ENCODE results near the gene TBC1D25.

Gene TBC1D25, protein sequence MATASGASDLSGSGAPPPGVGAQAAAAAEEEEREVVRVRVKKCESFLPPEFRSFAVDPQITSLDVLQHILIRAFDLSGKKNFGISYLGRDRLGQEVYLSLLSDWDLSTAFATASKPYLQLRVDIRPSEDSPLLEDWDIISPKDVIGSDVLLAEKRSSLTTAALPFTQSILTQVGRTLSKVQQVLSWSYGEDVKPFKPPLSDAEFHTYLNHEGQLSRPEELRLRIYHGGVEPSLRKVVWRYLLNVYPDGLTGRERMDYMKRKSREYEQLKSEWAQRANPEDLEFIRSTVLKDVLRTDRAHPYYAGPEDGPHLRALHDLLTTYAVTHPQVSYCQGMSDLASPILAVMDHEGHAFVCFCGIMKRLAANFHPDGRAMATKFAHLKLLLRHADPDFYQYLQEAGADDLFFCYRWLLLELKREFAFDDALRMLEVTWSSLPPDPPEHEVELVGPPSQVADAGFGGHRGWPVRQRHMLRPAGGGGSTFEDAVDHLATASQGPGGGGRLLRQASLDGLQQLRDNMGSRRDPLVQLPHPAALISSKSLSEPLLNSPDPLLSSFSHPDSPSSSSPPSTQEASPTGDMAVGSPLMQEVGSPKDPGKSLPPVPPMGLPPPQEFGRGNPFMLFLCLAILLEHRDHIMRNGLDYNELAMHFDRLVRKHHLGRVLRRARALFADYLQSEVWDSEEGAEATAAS

GRCh38 chrX:48539345-48540027, at the start of gene TBC1D25:
TSS of gene TBC1D25 (plus strand) at chrX:48539714. CDS start at chrX:48539798, 84 bp downstream.
- in situ Hi-C loops (cut with HindIII; ENCODE audit: low pct_ligation_motif_present, low pct_unique_long_range_greater_than_20kb, low sequenced_read_pairs), result no loop called here
- DNase-seq, result peak; percentile 91

- DNase-seq, result no peak
- in situ Hi-C loops (cut with HindIII; ENCODE audit: low pct_ligation_motif_present, low pct_unique_long_range_greater_than_20kb, low sequenced_read_pairs), result no loop called here
Measured at GRCh38 chrX:48489892-48490291, 49.6 kb upstream of the TBC1D25 start.

GRCh38 chrX:48490661-48491060, 48.9 kb upstream of the TBC1D25 start:
- in situ Hi-C loops (cut with HindIII; ENCODE audit: low pct_ligation_motif_present, low pct_unique_long_range_greater_than_20kb, low sequenced_read_pairs), result no loop called here
- no peak for DNase-seq

GRCh38 chrX:48491809-48492208, 47.7 kb upstream of the TBC1D25 start:
- DNase-seq, result no peak
- in situ Hi-C loops (cut with HindIII; ENCODE audit: low pct_ligation_motif_present, low pct_unique_long_range_greater_than_20kb, low sequenced_read_pairs), result no loop called here

- in situ Hi-C loops (cut with HindIII; ENCODE audit: low pct_ligation_motif_present, low pct_unique_long_range_greater_than_20kb, low sequenced_read_pairs), result no loop called here
- peak; percentile 9 for DNase-seq
Measured at GRCh38 chrX:48492293-48492910, 47.1 kb upstream of the TBC1D25 start.

GRCh38 chrX:48493890-48494364, 45.6 kb upstream of the TBC1D25 start:
- in situ Hi-C loops (cut with HindIII; ENCODE audit: low pct_ligation_motif_present, low pct_unique_long_range_greater_than_20kb, low sequenced_read_pairs), result no loop called here
- peak; percentile 36 for DNase-seq

DNA sequence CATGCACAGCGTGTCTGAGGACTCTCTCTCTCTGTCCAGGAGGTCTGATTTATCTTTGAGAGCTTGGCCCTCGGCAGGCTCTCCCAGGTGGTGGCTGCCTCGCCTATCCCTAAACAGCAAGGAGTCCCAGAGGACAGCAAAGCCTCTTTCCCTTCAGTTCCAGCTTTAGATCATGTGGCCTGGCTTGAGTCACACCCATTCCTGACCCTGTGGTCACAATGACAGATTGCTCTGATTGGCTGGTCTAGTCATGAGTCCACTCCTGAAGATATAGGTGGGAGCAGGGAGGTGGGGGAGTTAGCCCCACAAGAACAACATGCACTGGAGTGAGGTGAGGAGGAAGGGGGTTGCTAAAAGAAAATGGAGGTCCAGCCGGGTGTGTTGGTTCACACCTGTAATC, 42.9 kb upstream of the TBC1D25 start:
- in situ Hi-C loops (cut with HindIII; ENCODE audit: low pct_ligation_motif_present, low pct_unique_long_range_greater_than_20kb, low sequenced_read_pairs), result no loop called here

GRCh38 chrX:48497871-48498270, 41.6 kb upstream of the TBC1D25 start:
- in situ Hi-C loops (cut with HindIII; ENCODE audit: low pct_ligation_motif_present, low pct_unique_long_range_greater_than_20kb, low sequenced_read_pairs), result no loop called here
- DNase-seq, result no peak

More for the DNA sequence above, 42.9 kb upstream of the TBC1D25 start:
- no peak for DNase-seq

DNA sequence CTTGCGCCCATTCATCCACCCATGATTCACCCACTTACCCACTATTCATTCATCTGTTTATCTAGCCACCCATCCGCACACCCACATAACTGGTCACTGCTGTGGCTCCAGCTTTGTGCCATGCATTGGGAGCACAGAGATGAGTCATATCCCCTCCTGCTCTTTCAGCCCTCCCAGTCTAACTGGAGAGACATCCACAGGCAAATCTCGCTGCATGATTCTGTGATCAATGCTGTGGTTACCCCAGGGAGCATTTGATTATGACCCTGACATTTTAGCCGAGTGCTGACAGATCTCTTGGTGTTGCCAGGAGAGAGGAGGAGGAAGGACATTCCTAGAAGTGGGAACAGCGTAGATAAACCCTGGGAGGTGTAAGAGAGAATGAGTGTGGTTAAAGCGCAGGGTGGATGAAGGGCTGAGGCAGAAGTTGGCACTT, 41.1 kb upstream of the TBC1D25 start:
- in situ Hi-C loops (cut with HindIII; ENCODE audit: low pct_ligation_motif_present, low pct_unique_long_range_greater_than_20kb, low sequenced_read_pairs), result no loop called here
- DNase-seq, result peak; percentile 85

DNA sequence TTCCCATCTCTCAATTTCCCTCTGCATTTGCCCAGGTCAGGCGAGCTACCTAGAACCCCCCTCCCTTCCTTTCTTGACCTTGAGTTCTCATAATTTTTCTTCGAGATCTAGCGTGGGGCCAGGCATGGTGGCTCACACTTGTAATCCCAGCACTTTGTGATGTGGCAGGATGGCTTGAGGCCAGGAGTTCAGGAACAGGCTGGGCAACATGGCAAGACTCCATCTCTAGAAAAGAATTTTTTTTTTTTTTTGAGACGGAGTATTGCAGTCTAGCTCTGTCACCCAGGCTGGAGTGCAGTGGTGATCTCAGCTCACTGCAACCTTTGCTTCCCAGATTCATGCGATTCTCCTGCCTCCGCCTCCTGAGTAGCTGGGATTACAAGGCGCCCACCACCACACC, 35.3 kb upstream of the TBC1D25 start:
- no peak for DNase-seq
- in situ Hi-C loops (cut with HindIII; ENCODE audit: low pct_ligation_motif_present, low pct_unique_long_range_greater_than_20kb, low sequenced_read_pairs), result no loop called here

GRCh38 chrX:48505481-48505880, 34.0 kb upstream of the TBC1D25 start:
- in situ Hi-C loops (cut with HindIII; ENCODE audit: low pct_ligation_motif_present, low pct_unique_long_range_greater_than_20kb, low sequenced_read_pairs), result no loop called here

DNA sequence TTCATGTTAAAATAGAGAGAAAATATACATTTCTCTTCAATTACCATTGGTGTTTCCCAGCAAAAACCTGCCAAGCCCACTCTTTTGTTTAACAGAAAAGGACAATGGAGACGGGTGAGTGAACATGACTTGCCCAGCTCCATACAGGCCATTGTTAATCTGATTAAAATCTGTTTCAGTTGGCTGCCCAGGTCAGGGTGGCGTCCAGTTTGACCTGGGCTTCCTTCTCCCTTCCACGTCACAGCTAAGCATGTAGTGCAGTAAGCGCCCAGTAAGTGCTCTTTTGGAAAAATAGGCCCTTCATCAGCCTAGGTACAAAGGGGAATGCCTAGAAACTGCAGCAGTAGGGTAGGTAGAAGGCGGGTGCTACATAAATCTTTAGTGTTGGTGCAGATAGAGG, 32.3 kb upstream of the TBC1D25 start:
- DNase-seq, result no peak
- in situ Hi-C loops (cut with HindIII; ENCODE audit: low pct_ligation_motif_present, low pct_unique_long_range_greater_than_20kb, low sequenced_read_pairs), result no loop called here

More at GRCh38 chrX:48505481-48505880, 34.0 kb upstream of the TBC1D25 start:
- peak; percentile 6 for DNase-seq

- peak; percentile 60 for DNase-seq
- in situ Hi-C loops (cut with HindIII; ENCODE audit: low pct_ligation_motif_present, low pct_unique_long_range_greater_than_20kb, low sequenced_read_pairs), result no loop called here
Measured at GRCh38 chrX:48508400-48509244, 30.9 kb upstream of the TBC1D25 start, which contains the start of gene PORCN. TSS of gene PORCN (plus strand) at chrX:48508992. CDS start at chrX:48509821, 829 bp downstream.

- no peak for DNase-seq
- in situ Hi-C loops (cut with HindIII; ENCODE audit: low pct_ligation_motif_present, low pct_unique_long_range_greater_than_20kb, low sequenced_read_pairs), result no loop called here
Measured at GRCh38 chrX:48509245-48509590, 30.3 kb upstream of the TBC1D25 start.

GRCh38 chrX:48509619-48510018, 29.9 kb upstream of the TBC1D25 start:
- in situ Hi-C loops (cut with HindIII; ENCODE audit: low pct_ligation_motif_present, low pct_unique_long_range_greater_than_20kb, low sequenced_read_pairs), result no loop called here
- DNase-seq, result no peak

DNA sequence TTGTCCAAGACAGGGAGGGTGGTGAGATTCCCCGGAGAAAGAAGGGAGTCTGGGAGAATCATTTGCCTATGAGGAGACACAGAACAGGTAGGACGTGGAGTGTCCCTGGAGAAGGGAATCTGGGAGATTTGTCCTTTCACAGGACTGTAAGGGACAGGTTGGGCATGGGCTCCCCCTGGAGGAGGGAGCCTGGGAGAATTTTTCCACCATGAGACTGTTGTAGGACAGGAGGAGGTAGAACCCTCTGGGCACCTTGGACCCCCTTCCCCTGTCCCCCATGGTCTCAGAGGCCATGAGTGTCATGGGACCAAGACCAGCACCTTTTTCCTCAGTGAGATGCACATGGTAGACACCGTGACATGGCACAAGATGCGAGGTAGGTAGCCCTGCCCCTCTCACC, 28.0 kb upstream of the TBC1D25 start:
- in situ Hi-C loops (cut with HindIII; ENCODE audit: low pct_ligation_motif_present, low pct_unique_long_range_greater_than_20kb, low sequenced_read_pairs), result no loop called here
- peak; percentile 19 for DNase-seq

- in situ Hi-C loops (cut with HindIII; ENCODE audit: low pct_ligation_motif_present, low pct_unique_long_range_greater_than_20kb, low sequenced_read_pairs), result no loop called here
- no peak for DNase-seq
Measured at GRCh38 chrX:48512371-48512935, 27.1 kb upstream of the TBC1D25 start.

GRCh38 chrX:48513670-48514069, 25.8 kb upstream of the TBC1D25 start:
- in situ Hi-C loops (cut with HindIII; ENCODE audit: low pct_ligation_motif_present, low pct_unique_long_range_greater_than_20kb, low sequenced_read_pairs), result no loop called here
- no peak for DNase-seq
